ENCODE data around the gene EXOC2. TPM values are rescaled to one million over a fixed set of nuclear protein-coding genes. Genes with fewer than 3 reads are reported as not detected.

The EXOC2 gene
- total RNA-seq, 5 donors from 2014 or later (not counting 1 experiment from before 2014, with no cell fraction given), result 30.7 to 40.6 (median 39.3) TPM

GRCh38 chr6:449486-450419 is 243.2 kb downstream of the EXOC2 start:
- H3K36me3 Mint-ChIP-seq, result no peaks in the 10 kb centered on the region
- Histone ChIP-seq H3K27ac (ENCODE audit: low read length) (no peak overlapping the region), H3K36me3 (ENCODE audit: control insufficient read depth in 2 of 2, extremely low read depth in 1 of 2, insufficient read depth in 1 of 2, low read length in 1 of 2) (no peaks in the 10 kb centered on the region), H3K4me1 (ENCODE audit: control insufficient read depth in 1 of 2, extremely low read depth in 1 of 2, insufficient read depth in 2 of 2, low read length in 2 of 2) (peaks cover 31 to 47% of the 10 kb centered on the region in 2 experiments), H3K9me3 (no peaks in the 10 kb centered on the region), H3K4me3 (ENCODE audit: control insufficient read depth in 1 of 2, extremely low read depth in 1 of 2, low read length in 1 of 2) (no peak overlapping the region), H3K27me3 (replicated peaks in 1 of 2; ENCODE audit: control insufficient read depth in 2 of 2, extremely low read depth in 1 of 2, insufficient read depth in 2 of 2, low read length in 1 of 2) (peaks cover 0 to 4% of the 10 kb centered on the region in 2 experiments)
- POLR2A ChIA-PET, result no interaction called here
- CTCF ChIA-PET, result no interaction called here
- H3K9me3 Mint-ChIP-seq, result no peaks in the 10 kb centered on the region
- peaks cover 37 to 44% (median 38%) of the 10 kb centered on the region in 3 donors for H3K4me1 Mint-ChIP-seq
- no peaks in the 10 kb centered on the region for H3K27me3 Mint-ChIP-seq
- DNase-seq (peak in 1 of 35 experiments; percentile 2), ATAC-seq (replicated peaks in 1 of 4) (no peak)
- WGBS (ENCODE audit: insufficient coverage), result 95% methylated on average over 62 of the region's 62 CpGs
- no peak overlapping the region for H3K4me3 Mint-ChIP-seq
- H3K27ac Mint-ChIP-seq, result peak overlapping the region in 1 of 2 donors; percentile 6

DNA sequence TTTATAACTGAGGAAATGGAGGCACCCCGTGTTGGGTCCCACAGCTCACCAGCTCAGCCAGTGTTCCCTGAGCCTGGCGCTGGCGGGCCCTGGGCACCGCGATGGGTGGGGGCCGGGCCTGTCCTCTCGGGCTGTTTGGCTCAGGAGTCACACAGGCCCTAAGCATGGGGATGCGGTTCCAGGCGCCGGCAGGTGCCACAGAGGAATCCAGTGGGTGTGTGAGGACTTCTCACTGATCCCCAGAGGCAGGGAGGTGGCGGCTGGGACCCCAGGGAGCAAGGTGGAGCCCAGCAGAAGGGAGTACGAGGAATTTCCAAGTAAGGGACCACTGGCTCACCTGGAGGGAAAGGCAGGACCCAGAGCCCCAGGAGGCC is 243.9 kb downstream of the EXOC2 start:
- Mint-ChIP-seq H3K27me3 (no peaks in the 10 kb centered on the region), H3K4me1 (peaks cover 44 to 50% (median 44%) of the 10 kb centered on the region in 3 donors), H3K9me3 (no peaks in the 10 kb centered on the region), H3K27ac (peak overlapping the region; percentile 6 to 36), H3K36me3 (no peaks in the 10 kb centered on the region), H3K4me3 (no peak overlapping the region)
- ChIA-PET POLR2A (no interaction called here), CTCF (no interaction called here)
- peaks cover 38 to 54% of the 10 kb centered on the region in 2 experiments for H3K4me1 ChIP-seq (ENCODE audit: control insufficient read depth in 1 of 2, extremely low read depth in 1 of 2, insufficient read depth in 2 of 2, low read length in 2 of 2)
- no peak for DNase-seq
- no peaks in the 10 kb centered on the region for H3K9me3 ChIP-seq
- H3K4me3 ChIP-seq (ENCODE audit: control insufficient read depth in 1 of 2, extremely low read depth in 1 of 2, low read length in 1 of 2), result no peak overlapping the region
- peaks cover 0 to 7% of the 10 kb centered on the region in 2 experiments for H3K27me3 ChIP-seq (replicated peaks in 1 of 2; ENCODE audit: control insufficient read depth in 2 of 2, extremely low read depth in 1 of 2, insufficient read depth in 2 of 2, low read length in 1 of 2)
- WGBS (ENCODE audit: insufficient coverage), result 85% methylated on average over 9 of the region's 12 CpGs
- no peak for ATAC-seq (replicated peaks in 1 of 4)
- H3K27ac ChIP-seq (ENCODE audit: low read length), result no peak overlapping the region
- no peaks in the 10 kb centered on the region for H3K36me3 ChIP-seq (ENCODE audit: control insufficient read depth in 2 of 2, extremely low read depth in 1 of 2, insufficient read depth in 1 of 2, low read length in 1 of 2)

DNA sequence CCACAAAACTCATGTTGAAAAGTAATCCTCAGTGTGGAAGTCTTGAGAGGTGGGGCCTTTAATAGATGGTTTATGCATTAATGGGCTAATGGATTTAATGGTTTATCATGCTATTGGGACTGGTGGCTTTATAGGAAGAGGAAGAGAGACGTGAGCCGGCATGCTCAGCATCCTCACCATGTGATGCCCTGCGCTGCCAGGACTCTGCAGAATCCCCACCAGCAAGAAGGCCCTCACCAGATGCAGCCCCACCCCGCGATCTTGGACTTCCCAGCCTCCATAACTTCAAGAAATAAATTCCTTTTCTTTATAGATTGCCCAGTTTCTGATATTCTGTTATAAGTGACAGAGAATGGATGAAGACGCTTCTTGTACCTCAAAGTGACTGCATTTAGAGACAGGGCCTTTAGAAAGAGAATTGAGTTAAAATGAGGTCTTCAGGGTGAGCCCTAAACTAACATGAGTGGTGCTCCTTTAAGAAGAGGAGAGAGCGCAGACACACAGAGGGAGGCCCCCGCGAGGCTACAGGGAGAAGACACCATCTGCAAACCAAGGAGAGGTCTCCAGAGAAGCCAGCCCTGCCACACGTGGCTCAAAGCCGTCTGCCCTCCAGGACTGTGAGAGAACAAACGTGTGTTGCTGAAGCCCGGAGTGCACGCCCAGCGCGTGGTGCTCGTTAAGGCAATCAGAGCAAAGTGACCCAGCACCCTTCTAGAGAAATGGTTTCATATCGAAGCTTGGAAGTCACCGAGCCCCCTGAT is 244.5 kb downstream of the EXOC2 start:
- ChIA-PET POLR2A (no interaction called here), CTCF (no interaction called here)
- ATAC-seq (replicated peaks in 1 of 4) (no peak), DNase-seq (no peak)
- Histone ChIP-seq H3K36me3 (ENCODE audit: control insufficient read depth in 2 of 2, extremely low read depth in 1 of 2, insufficient read depth in 1 of 2, low read length in 1 of 2) (no peaks in the 10 kb centered on the region), H3K27ac (ENCODE audit: low read length) (no peak overlapping the region), H3K4me1 (ENCODE audit: control insufficient read depth in 1 of 2, extremely low read depth in 1 of 2, insufficient read depth in 2 of 2, low read length in 2 of 2) (peaks cover 44 to 60% of the 10 kb centered on the region in 2 experiments), H3K9me3 (no peaks in the 10 kb centered on the region), H3K4me3 (ENCODE audit: control insufficient read depth in 1 of 2, extremely low read depth in 1 of 2, low read length in 1 of 2) (no peak overlapping the region), H3K27me3 (replicated peaks in 1 of 2; ENCODE audit: control insufficient read depth in 2 of 2, extremely low read depth in 1 of 2, insufficient read depth in 2 of 2, low read length in 1 of 2) (peaks cover 0 to 7% of the 10 kb centered on the region in 2 experiments)
- WGBS (ENCODE audit: insufficient coverage), result 95% methylated on average over 10 of the region's 19 CpGs
- peaks cover 48 to 56% (median 50%) of the 10 kb centered on the region in 3 donors for H3K4me1 Mint-ChIP-seq
- H3K9me3 Mint-ChIP-seq, result no peaks in the 10 kb centered on the region
- H3K27me3 Mint-ChIP-seq, result no peaks in the 10 kb centered on the region
- peak overlapping the region; percentile 51 to 80 (median 55) for H3K4me3 Mint-ChIP-seq
- peak overlapping the region; percentile 61 to 83 for H3K27ac Mint-ChIP-seq
- no peaks in the 10 kb centered on the region for H3K36me3 Mint-ChIP-seq

- H3K27me3 Mint-ChIP-seq, result no peaks in the 10 kb centered on the region
- CTCF ChIA-PET, result interaction anchor here in 1 of 2 donors (1.0 kb wide), 1 partner anchor 51 kb away, joined by 3 read pairs; no protein-coding TSS in a partner anchor
- H3K4me1 Mint-ChIP-seq, result peaks cover 48 to 58% (median 53%) of the 10 kb centered on the region in 3 donors
- Histone ChIP-seq H3K36me3 (ENCODE audit: control insufficient read depth in 2 of 2, extremely low read depth in 1 of 2, insufficient read depth in 1 of 2, low read length in 1 of 2) (no peaks in the 10 kb centered on the region), H3K4me1 (ENCODE audit: control insufficient read depth in 1 of 2, extremely low read depth in 1 of 2, insufficient read depth in 2 of 2, low read length in 2 of 2) (peaks cover 46 to 61% of the 10 kb centered on the region in 2 experiments), H3K27ac (ENCODE audit: low read length) (peak overlapping the region; percentile 61), H3K4me3 (ENCODE audit: control insufficient read depth in 1 of 2, extremely low read depth in 1 of 2, low read length in 1 of 2) (peak overlapping the region in 1 of 2 donors; percentile 45), H3K27me3 (replicated peaks in 1 of 2; ENCODE audit: control insufficient read depth in 2 of 2, extremely low read depth in 1 of 2, insufficient read depth in 2 of 2, low read length in 1 of 2) (peaks cover 0 to 7% of the 10 kb centered on the region in 2 experiments), H3K9me3 (no peaks in the 10 kb centered on the region)
- peak overlapping the region; percentile 55 to 80 (median 69) for H3K4me3 Mint-ChIP-seq
- ATAC-seq (replicated peaks in 1 of 4) (peak in 1 of 4 experiments; percentile 8), DNase-seq (peak in 4 of 35 experiments; percentile 5 to 31 (median 27))
- no peaks in the 10 kb centered on the region for H3K9me3 Mint-ChIP-seq
- H3K27ac Mint-ChIP-seq, result peak overlapping the region; percentile 61 to 83
- no peaks in the 10 kb centered on the region for H3K36me3 Mint-ChIP-seq
- 37% methylated on average over 23 of the region's 29 CpGs for WGBS (ENCODE audit: insufficient coverage)
- POLR2A ChIA-PET, result no interaction called here
Measured at GRCh38 chr6:447381-448165, 245.4 kb downstream of the EXOC2 start.

GRCh38 chr6:446418-447366 is 246.2 kb downstream of the EXOC2 start:
- Histone ChIP-seq H3K4me1 (ENCODE audit: control insufficient read depth in 1 of 2, extremely low read depth in 1 of 2, insufficient read depth in 2 of 2, low read length in 2 of 2) (peaks cover 46 to 61% of the 10 kb centered on the region in 2 experiments), H3K27me3 (replicated peaks in 1 of 2; ENCODE audit: control insufficient read depth in 2 of 2, extremely low read depth in 1 of 2, insufficient read depth in 2 of 2, low read length in 1 of 2) (peaks cover 0 to 7% of the 10 kb centered on the region in 2 experiments), H3K4me3 (ENCODE audit: control insufficient read depth in 1 of 2, extremely low read depth in 1 of 2, low read length in 1 of 2) (peak overlapping the region; percentile 21 to 45), H3K9me3 (no peaks in the 10 kb centered on the region), H3K27ac (ENCODE audit: low read length) (peak overlapping the region; percentile 61), H3K36me3 (ENCODE audit: control insufficient read depth in 2 of 2, extremely low read depth in 1 of 2, insufficient read depth in 1 of 2, low read length in 1 of 2) (no peaks in the 10 kb centered on the region)
- peak; percentile 76 to 79 (median 78) for ATAC-seq (replicated peaks in 1 of 4)
- peaks cover 48 to 58% (median 53%) of the 10 kb centered on the region in 3 donors for H3K4me1 Mint-ChIP-seq
- POLR2A ChIA-PET, result no interaction called here
- WGBS (ENCODE audit: insufficient coverage), result 30% methylated on average over 26 of the region's 28 CpGs
- peak; percentile 44 to 84 (median 66) for DNase-seq
- no peaks in the 10 kb centered on the region for H3K36me3 Mint-ChIP-seq
- CTCF ChIA-PET, result interaction anchor here in 1 of 2 donors (1.0 kb wide), 1 partner anchor 52 kb away, joined by 3 read pairs; no protein-coding TSS in a partner anchor
- peak overlapping the region; percentile 55 to 80 (median 69) for H3K4me3 Mint-ChIP-seq
- H3K27ac Mint-ChIP-seq, result peak overlapping the region; percentile 83 to 87
- H3K27me3 Mint-ChIP-seq, result no peaks in the 10 kb centered on the region
- no peaks in the 10 kb centered on the region for H3K9me3 Mint-ChIP-seq

Measured in T-cell (primary cell).